Heart left ventricle (tissue), 13 donors: ENCODE data around the gene IPO5.

Source experiments
- POLR2A ChIP-seq, 2 donors: fragments of 450-650 bp; IDR thresholded peaks; one replicate each; pipeline ENCODE4 v1.6.1; 2017; ENCODE audit warnings: antibody characterized with exemption in 2 of 2, mild to moderate bottlenecking in 2 of 2, moderate library complexity in 2 of 2
- TF ChIP-seq, protein P1 (sequence below), 12 donors: fragments of 200-600 bp; sonication (generic) in 4 of 12; IDR thresholded peaks; one replicate each; pipeline versions ENCODE4 v1.5.0 to v1.8.0; 2018 to 2022; ENCODE audit warnings: antibody characterized with exemption in 12 of 12, mild to moderate bottlenecking in 5 of 12
- donor health status: ischemic (EF 13 %, LVEDD 7.1; RV severe dilation, severe dysfunction).
- donor health status: DM: no; HTN: yes; CAD: no.
- donor health status: DM: no; HTN: no; CAD: no.
- donor health status: ischemic (EF 25% LVEDD 6.9; RV normal size, moderate dysfunction).
- donor health status: ischemic (EF 25% LVEDD 5.7; RV mildly dilated, moderate dysfunction).
- donor health status: ischemic (EF 35%, LVEDD 5.7; RV mildly dilated, moderate dysfunction).
- donor health status: nonischemic (EF 11% LVEDD 7.7; RV severe dilation, severe dysfunction).
- donor health status: DM: yes; HTN: yes; CAD: no.
- donor health status: PGD.
- donor health status: ischemic (EF 29% LVEDD 5.4; RV normal size, mild dysfunction).
- donor health status: nonischemic (EF 23%, LVEDD 6.1; RV moderate dilation, normal function).

DNA sequence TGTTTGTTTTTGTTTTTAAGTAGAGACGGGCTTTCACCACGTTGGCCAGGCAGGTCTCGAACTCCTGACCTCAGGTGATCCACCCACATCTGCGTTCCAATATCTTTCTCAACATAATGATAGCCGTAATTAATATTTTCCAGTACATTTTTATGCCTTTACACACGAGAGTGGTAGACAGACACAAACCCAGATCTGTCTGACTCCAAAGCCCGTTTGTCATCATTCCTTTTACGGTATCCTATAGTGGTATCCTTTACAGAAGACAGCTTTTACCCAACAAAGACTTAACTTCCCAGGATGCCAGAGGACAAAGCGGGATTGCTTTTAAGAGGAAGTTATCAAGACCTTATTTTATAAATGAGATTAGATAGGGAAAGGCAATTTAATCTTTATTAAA is 59.8 kb downstream of the IPO5 start:
- TF ChIP-seq, protein P1, sequence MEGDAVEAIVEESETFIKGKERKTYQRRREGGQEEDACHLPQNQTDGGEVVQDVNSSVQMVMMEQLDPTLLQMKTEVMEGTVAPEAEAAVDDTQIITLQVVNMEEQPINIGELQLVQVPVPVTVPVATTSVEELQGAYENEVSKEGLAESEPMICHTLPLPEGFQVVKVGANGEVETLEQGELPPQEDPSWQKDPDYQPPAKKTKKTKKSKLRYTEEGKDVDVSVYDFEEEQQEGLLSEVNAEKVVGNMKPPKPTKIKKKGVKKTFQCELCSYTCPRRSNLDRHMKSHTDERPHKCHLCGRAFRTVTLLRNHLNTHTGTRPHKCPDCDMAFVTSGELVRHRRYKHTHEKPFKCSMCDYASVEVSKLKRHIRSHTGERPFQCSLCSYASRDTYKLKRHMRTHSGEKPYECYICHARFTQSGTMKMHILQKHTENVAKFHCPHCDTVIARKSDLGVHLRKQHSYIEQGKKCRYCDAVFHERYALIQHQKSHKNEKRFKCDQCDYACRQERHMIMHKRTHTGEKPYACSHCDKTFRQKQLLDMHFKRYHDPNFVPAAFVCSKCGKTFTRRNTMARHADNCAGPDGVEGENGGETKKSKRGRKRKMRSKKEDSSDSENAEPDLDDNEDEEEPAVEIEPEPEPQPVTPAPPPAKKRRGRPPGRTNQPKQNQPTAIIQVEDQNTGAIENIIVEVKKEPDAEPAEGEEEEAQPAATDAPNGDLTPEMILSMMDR (IDR thresholded peaks at IDR 0.05): no peak
- TF ChIP-seq POLR2A (IDR thresholded peaks at IDR 0.05): no peak
